ENCODE data around the gene GABRB3. TPM values are rescaled to one million over a fixed set of nuclear protein-coding genes. Genes with fewer than 3 reads are reported as not detected.

GABRB3 gene
- total and polyA plus RNA-seq, 10 donors = 0.09 to 7.0 (median 1.2) TPM

- H3K4me3 ChIP-seq = no peak overlapping the region
- H3K27ac ChIP-seq = no peak overlapping the region
- no peaks in the 10 kb centered on the region for H3K36me3 ChIP-seq
- WGBS, 5 donors = 87 to 95% (median 90%) methylated on average over 6 of the region's 6 CpGs
- TF ChIP-seq CTCF (IDR thresholded peaks at IDR 0.05 in 8 of 11, conservative IDR thresholded peaks at IDR 0.05 in 3 of 11) = no peak
- TF ChIP-seq POLR2AphosphoS5 (IDR thresholded peaks at IDR 0.05) = no peak
- TF ChIP-seq POLR2A (IDR thresholded peaks at IDR 0.05) = no peak
- DNase-seq = no peak
- intact Hi-C loops (cut with DNase I; ENCODE audit: low total_unique reads) = no loop called here
- no peaks in the 10 kb centered on the region for H3K27me3 ChIP-seq (replicated peaks in 1 of 7)
- H3K4me1 ChIP-seq = peaks cover 0 to 9% (median 0%) of the 10 kb centered on the region in 6 donors
- peaks cover 0 to 32% (median 3%) of the 10 kb centered on the region in 8 donors for H3K9me3 ChIP-seq
Measured at GRCh38 chr15:26565542-26565941, 207.3 kb downstream of the GABRB3 start.

GRCh38 chr15:26564361-26564760, 208.5 kb downstream of the GABRB3 start:
- H3K27ac ChIP-seq = peak overlapping the region in 1 of 8 donors; percentile 78
- H3K4me3 ChIP-seq = no peak overlapping the region
- no peaks in the 10 kb centered on the region for H3K36me3 ChIP-seq
- peaks cover 0 to 38% (median 8%) of the 10 kb centered on the region in 8 donors for H3K9me3 ChIP-seq
- peaks cover 0 to 9% (median 0%) of the 10 kb centered on the region in 6 donors for H3K4me1 ChIP-seq
- no peak for TF ChIP-seq POLR2AphosphoS5 (IDR thresholded peaks at IDR 0.05)
- TF ChIP-seq CTCF (IDR thresholded peaks at IDR 0.05 in 8 of 11, conservative IDR thresholded peaks at IDR 0.05 in 3 of 11) = no peak
- no peak for TF ChIP-seq POLR2A (IDR thresholded peaks at IDR 0.05)
- no peak for DNase-seq
- intact Hi-C loops (cut with DNase I; ENCODE audit: low total_unique reads) = no loop called here
- no peaks in the 10 kb centered on the region for H3K27me3 ChIP-seq (replicated peaks in 1 of 7)
- 70 to 94% (median 80%) methylated on average over 6 of the region's 6 CpGs for WGBS, 5 donors

DNA sequence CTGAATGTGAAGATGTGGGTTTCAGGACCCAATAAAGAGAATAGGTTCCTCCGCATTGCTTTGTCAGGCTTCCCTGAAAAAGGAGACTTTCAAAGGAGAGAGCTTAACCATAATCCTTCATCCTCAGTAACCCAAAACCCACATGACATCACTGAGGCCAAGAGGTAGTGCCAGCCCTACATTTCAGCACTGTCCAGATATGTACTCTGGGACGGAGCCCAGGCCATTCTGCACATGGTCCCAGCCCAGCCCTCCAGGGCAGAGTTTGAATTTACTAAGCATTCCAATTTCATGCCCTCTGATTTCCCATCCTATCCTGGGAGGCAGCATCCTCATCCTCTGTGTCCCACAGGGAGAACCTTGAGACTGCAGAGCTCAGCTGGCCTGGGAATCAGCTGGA, 210.5 kb downstream of the GABRB3 start:
- no peak for TF ChIP-seq CTCF (IDR thresholded peaks at IDR 0.05 in 8 of 11, conservative IDR thresholded peaks at IDR 0.05 in 3 of 11)
- TF ChIP-seq POLR2AphosphoS5 (IDR thresholded peaks at IDR 0.05) = no peak
- no peak for TF ChIP-seq POLR2A (IDR thresholded peaks at IDR 0.05)
- no peak for DNase-seq
- intact Hi-C loops (cut with DNase I; ENCODE audit: low total_unique reads) = no loop called here
- WGBS, 5 donors = 74 to 93% (median 88%) methylated on average over 2 of the region's 2 CpGs
- Histone ChIP-seq H3K4me3 (no peak overlapping the region), H3K36me3 (no peaks in the 10 kb centered on the region), H3K27me3 (replicated peaks in 1 of 7) (no peaks in the 10 kb centered on the region), H3K4me1 (peaks cover 0 to 9% (median 0%) of the 10 kb centered on the region in 6 donors), H3K9me3 (peaks cover 0 to 47% (median 13%) of the 10 kb centered on the region in 8 donors), H3K27ac (no peak overlapping the region)

- Histone ChIP-seq H3K4me1 (peaks cover 0 to 9% (median 0%) of the 10 kb centered on the region in 6 donors), H3K9me3 (peaks cover 0 to 49% (median 15%) of the 10 kb centered on the region in 8 donors), H3K4me3 (no peak overlapping the region), H3K27me3 (replicated peaks in 1 of 7) (no peaks in the 10 kb centered on the region), H3K36me3 (no peaks in the 10 kb centered on the region), H3K27ac (no peak overlapping the region)
- TF ChIP-seq POLR2A (IDR thresholded peaks at IDR 0.05) (no peak), POLR2AphosphoS5 (IDR thresholded peaks at IDR 0.05) (no peak), CTCF (IDR thresholded peaks at IDR 0.05 in 8 of 11, conservative IDR thresholded peaks at IDR 0.05 in 3 of 11) (no peak)
- 88 to 93% (median 92%) methylated on average over 7 of the region's 7 CpGs for WGBS, 5 donors
- intact Hi-C loops (cut with DNase I; ENCODE audit: low total_unique reads) = no loop called here
- DNase-seq = no peak
Measured at GRCh38 chr15:26561896-26562295, 211.0 kb downstream of the GABRB3 start.

Data from spleen (tissue), 11 donors.